DND-41 (cell line): ENCODE data around the gene CAT.

Experiments
- ATAC-seq: fragments of 200-7000 bp; cut with Tn5 transposase; 3 replicates; pipeline ENCODE4 v1.9.1; 2021; ENCODE audit warnings: low read depth; ENCODE audit not compliant: insufficient read depth
- DNase-seq: peaks from one replicate; pipeline ENCODE4 v3.0.0-alpha.2; 2020
- H2AFZ ChIP-seq: 2 replicates; pipeline ENCODE4 v1.6.0; 2012; ENCODE audit warnings: low read depth, low read length
- H3K27ac ChIP-seq: 2 replicates; pipeline ENCODE4 v1.5.1; 2012; ENCODE audit warnings: low read length, inconsistent platforms
- H3K27me3 ChIP-seq: fragments of 200-600 bp; sonication (generic); 2 replicates; pipeline ENCODE4 v1.6.0; 2012; ENCODE audit warnings: low read length, mild to moderate bottlenecking, inconsistent platforms; ENCODE audit not compliant: insufficient read depth, poor library complexity
- H3K36me3 ChIP-seq: 2 replicates; pipeline ENCODE4 v1.5.1; 2012; ENCODE audit warnings: low read length, inconsistent platforms; ENCODE audit not compliant: insufficient read depth
- H3K4me1 ChIP-seq: 2 replicates; pipeline ENCODE4 v1.5.1; 2012; ENCODE audit warnings: mild to moderate bottlenecking, low read length; ENCODE audit not compliant: insufficient read depth
- H3K4me2 ChIP-seq: 2 replicates; pipeline ENCODE4 v1.6.0; 2012; ENCODE audit warnings: mild to moderate bottlenecking, moderate library complexity, low read length, inconsistent platforms; ENCODE audit not compliant: insufficient read depth
- H3K4me3 ChIP-seq, 2 experiments: fragments of 200-600 bp in 1 of 2; shearing (Covaris generic) in 1 of 2; 2 replicates each; pipeline ENCODE4 v1.5.1; 2012 to 2016; ENCODE audit warnings: inconsistent platforms in 2 of 2, low read length in 2 of 2, mild to moderate bottlenecking in 2 of 2, low read depth in 1 of 2, moderate library complexity in 1 of 2
- H3K79me2 ChIP-seq: 2 replicates; pipeline ENCODE4 v1.6.0; 2012; ENCODE audit warnings: low read length, inconsistent platforms; ENCODE audit not compliant: insufficient read depth
- H3K9ac ChIP-seq: 2 replicates; pipeline ENCODE4 v1.6.0; 2012; ENCODE audit warnings: low read depth, mild to moderate bottlenecking, inconsistent platforms, low read length, moderate library complexity
- H3K9me3 ChIP-seq: 2 replicates; pipeline ENCODE4 v1.5.1; 2012; ENCODE audit warnings: low read length, moderate library complexity, mild to moderate bottlenecking, inconsistent platforms; ENCODE audit not compliant: insufficient read depth, severe bottlenecking
- H4K20me1 ChIP-seq: 2 replicates; pipeline ENCODE4 v1.6.0; 2012; ENCODE audit warnings: low read length; ENCODE audit not compliant: insufficient read depth
- CTCF ChIP-seq: IDR thresholded peaks from 2 replicates; pipeline ENCODE4 v1.5.1; 2012; ENCODE audit warnings: borderline replicate concordance, low read length, moderate library complexity, mild to moderate bottlenecking; ENCODE audit not compliant: poor library complexity, severe bottlenecking; ENCODE audit errors: extremely low read depth
- EZH2 ChIP-seq: IDR thresholded peaks from 3 replicates; pipeline ENCODE4 v1.6.1; 2012; ENCODE audit warnings: borderline replicate concordance, low read depth, mild to moderate bottlenecking, moderate library complexity, low read length, inconsistent platforms; ENCODE audit not compliant: severe bottlenecking

CAT gene

GRCh38 chr11:34499719-34500500 is 61.2 kb downstream of the CAT start:
- H3K4me1 ChIP-seq, result no peaks in the 10 kb centered on the region
- no peak overlapping the region for H3K27ac ChIP-seq
- no peak for DNase-seq

GRCh38 chr11:34501500-34501899 is 62.8 kb downstream of the CAT start:
- Histone ChIP-seq H3K4me2 (no peak overlapping the region), H3K4me3 (no peak overlapping the region), H3K79me2 (no peaks in the 10 kb centered on the region), H4K20me1 (no peaks in the 10 kb centered on the region), H3K27ac (no peak overlapping the region), H3K9me3 (no peaks in the 10 kb centered on the region), H3K36me3 (no peaks in the 10 kb centered on the region), H3K4me1 (no peaks in the 10 kb centered on the region), H3K27me3 (peaks cover 6% of the 10 kb centered on the region), H3K9ac (no peak overlapping the region), H2AFZ (no peak overlapping the region)
- no peak for ATAC-seq
- TF ChIP-seq EZH2, result no peak
- TF ChIP-seq CTCF, result no peak
- no peak for DNase-seq

More at GRCh38 chr11:34499719-34500500, 61.2 kb downstream of the CAT start:
- Histone ChIP-seq H3K4me2 (no peak overlapping the region), H4K20me1 (no peaks in the 10 kb centered on the region), H3K4me3 (no peak overlapping the region), H3K79me2 (no peaks in the 10 kb centered on the region), H2AFZ (no peak overlapping the region), H3K36me3 (no peaks in the 10 kb centered on the region), H3K27me3 (peaks cover 12% of the 10 kb centered on the region), H3K9ac (no peak overlapping the region), H3K9me3 (no peaks in the 10 kb centered on the region)
- no peak for ATAC-seq
- TF ChIP-seq CTCF (no peak), EZH2 (no peak)

- TF ChIP-seq EZH2, result no peak
- no peak for TF ChIP-seq CTCF
- ATAC-seq (no peak), DNase-seq (no peak)
- Histone ChIP-seq H3K79me2 (no peaks in the 10 kb centered on the region), H4K20me1 (no peaks in the 10 kb centered on the region), H3K9me3 (no peaks in the 10 kb centered on the region), H3K9ac (no peak overlapping the region), H3K4me1 (no peaks in the 10 kb centered on the region), H3K27ac (no peak overlapping the region), H3K4me2 (no peak overlapping the region), H3K4me3 (no peak overlapping the region), H3K36me3 (no peaks in the 10 kb centered on the region), H2AFZ (no peak overlapping the region), H3K27me3 (peaks cover 3% of the 10 kb centered on the region)
Observed at GRCh38 chr11:34501949-34502348, 63.2 kb downstream of the CAT start.

- Histone ChIP-seq H3K27me3 (peaks cover 5% of the 10 kb centered on the region), H3K9me3 (no peaks in the 10 kb centered on the region), H2AFZ (no peak overlapping the region), H4K20me1 (no peaks in the 10 kb centered on the region), H3K27ac (no peak overlapping the region), H3K9ac (no peak overlapping the region), H3K36me3 (no peaks in the 10 kb centered on the region), H3K79me2 (no peaks in the 10 kb centered on the region), H3K4me3 (no peak overlapping the region), H3K4me1 (no peaks in the 10 kb centered on the region), H3K4me2 (no peak overlapping the region)
- TF ChIP-seq CTCF (peak; percentile 8), EZH2 (no peak)
- no peak for ATAC-seq
- DNase-seq, result no peak
Observed at GRCh38 chr11:34502949-34503348, 64.2 kb downstream of the CAT start.
